ENCODE measurements around the gene TLR7.

The TLR7 gene

DNA sequence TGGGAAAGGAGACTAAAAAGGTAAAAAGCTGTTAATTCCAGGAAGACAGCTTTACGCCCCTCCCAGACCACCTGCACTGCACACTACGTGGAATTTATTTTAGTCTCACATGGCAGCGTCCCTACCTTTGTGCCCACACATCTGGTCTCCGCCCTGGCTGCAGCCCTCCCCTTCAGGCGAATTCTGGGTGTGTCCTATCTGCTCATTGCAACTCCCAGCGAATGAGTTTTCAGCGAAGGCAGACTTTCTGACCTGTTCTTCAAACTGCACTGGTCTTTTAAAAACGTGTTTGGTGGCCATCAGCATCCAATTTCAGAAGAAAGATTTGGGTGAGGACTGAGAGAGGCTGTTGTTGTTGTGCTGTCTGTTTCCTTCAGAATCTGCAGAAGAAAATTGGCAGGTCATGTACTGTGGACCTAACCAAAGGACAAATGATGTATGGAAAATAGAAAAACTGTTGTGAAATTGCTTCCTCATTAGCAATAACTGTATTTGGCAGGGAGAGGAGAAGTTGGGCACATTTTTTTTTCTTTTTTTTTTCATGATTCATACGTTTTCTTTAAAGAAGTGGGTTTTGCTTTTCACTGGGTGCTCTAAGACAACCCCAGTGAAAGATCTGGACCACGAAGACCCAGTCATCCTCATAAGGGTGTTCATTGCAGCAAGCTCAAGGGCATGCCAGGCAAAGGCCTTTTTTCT lies 43.7 kb downstream of the TLR7 start:
- H3K36me3 Mint-ChIP-seq (ENCODE audit: low read depth) = no peaks in the 10 kb centered on the region
- no peaks in the 10 kb centered on the region for H3K4me1 Mint-ChIP-seq
- H3K4me3 Mint-ChIP-seq = no peak overlapping the region
- peaks cover 17% of the 10 kb centered on the region for H3K9me3 Mint-ChIP-seq
- DNase-seq = no peak
- no peak for TF ChIP-seq CTCF (IDR thresholded peaks at IDR 0.05)
- no peak overlapping the region for H3K27ac Mint-ChIP-seq
- H3K27me3 Mint-ChIP-seq (ENCODE audit: low read depth, poor library complexity) = no peaks in the 10 kb centered on the region

- TF ChIP-seq CTCF (IDR thresholded peaks at IDR 0.05) = no peak
- no peak overlapping the region for H3K27ac Mint-ChIP-seq
- H3K9me3 Mint-ChIP-seq = peaks cover 13% of the 10 kb centered on the region
- no peak for DNase-seq
- no peaks in the 10 kb centered on the region for H3K27me3 Mint-ChIP-seq (ENCODE audit: low read depth, poor library complexity)
- H3K36me3 Mint-ChIP-seq (ENCODE audit: low read depth) = no peaks in the 10 kb centered on the region
- H3K4me1 Mint-ChIP-seq = no peaks in the 10 kb centered on the region
- no peak overlapping the region for H3K4me3 Mint-ChIP-seq
Observed at GRCh38 chrX:12911122-12911470, 44.2 kb downstream of the TLR7 start.

- Mint-ChIP-seq H3K4me1 (no peaks in the 10 kb centered on the region), H3K27me3 (ENCODE audit: low read depth, poor library complexity) (no peaks in the 10 kb centered on the region), H3K27ac (no peak overlapping the region)
Observed at GRCh38 chrX:12912791-12913482, 46.1 kb downstream of the TLR7 start.

DNA sequence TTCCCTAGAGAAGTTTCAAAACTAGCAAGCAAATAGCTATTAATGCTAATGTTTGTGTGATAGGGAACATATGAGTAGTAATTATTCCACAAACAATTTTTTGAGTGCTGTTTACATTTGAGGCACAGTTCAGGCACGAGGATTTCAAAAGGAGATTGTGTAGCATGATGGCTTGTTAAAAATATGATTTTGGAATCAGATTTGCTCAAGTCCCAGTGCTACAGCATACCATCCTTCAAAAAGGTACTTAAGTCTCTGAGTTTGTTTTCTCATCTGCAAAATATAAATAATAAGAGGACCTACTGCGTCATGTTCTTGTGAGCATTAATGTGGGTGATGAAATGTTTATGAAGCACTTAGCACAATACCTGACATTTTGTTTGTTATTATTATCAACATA lies 50.9 kb downstream of the TLR7 start:
- no peak for DNase-seq

More at GRCh38 chrX:12912791-12913482, 46.1 kb downstream of the TLR7 start:
- Mint-ChIP-seq H3K9me3 (peaks cover 17% of the 10 kb centered on the region), H3K4me3 (no peak overlapping the region), H3K36me3 (ENCODE audit: low read depth) (no peaks in the 10 kb centered on the region)
- DNase-seq = no peak
- TF ChIP-seq CTCF (IDR thresholded peaks at IDR 0.05) = no peak

GRCh38 chrX:12919051-12919450 lies 52.2 kb downstream of the TLR7 start:
- no peak for DNase-seq
- Mint-ChIP-seq H3K27ac (no peak overlapping the region), H3K4me3 (no peak overlapping the region), H3K9me3 (peaks cover 36% of the 10 kb centered on the region), H3K27me3 (ENCODE audit: low read depth, poor library complexity) (peaks cover 7% of the 10 kb centered on the region), H3K4me1 (no peaks in the 10 kb centered on the region), H3K36me3 (ENCODE audit: low read depth) (no peaks in the 10 kb centered on the region)
- no peak for TF ChIP-seq CTCF (IDR thresholded peaks at IDR 0.05)

More for the DNA sequence above, 50.9 kb downstream of the TLR7 start:
- H3K27ac Mint-ChIP-seq = no peak overlapping the region
- no peak for TF ChIP-seq CTCF (IDR thresholded peaks at IDR 0.05)
- H3K36me3 Mint-ChIP-seq (ENCODE audit: low read depth) = no peaks in the 10 kb centered on the region
- H3K27me3 Mint-ChIP-seq (ENCODE audit: low read depth, poor library complexity) = no peaks in the 10 kb centered on the region
- peaks cover 30% of the 10 kb centered on the region for H3K9me3 Mint-ChIP-seq
- H3K4me1 Mint-ChIP-seq = no peaks in the 10 kb centered on the region
- H3K4me3 Mint-ChIP-seq = no peak overlapping the region

DNA sequence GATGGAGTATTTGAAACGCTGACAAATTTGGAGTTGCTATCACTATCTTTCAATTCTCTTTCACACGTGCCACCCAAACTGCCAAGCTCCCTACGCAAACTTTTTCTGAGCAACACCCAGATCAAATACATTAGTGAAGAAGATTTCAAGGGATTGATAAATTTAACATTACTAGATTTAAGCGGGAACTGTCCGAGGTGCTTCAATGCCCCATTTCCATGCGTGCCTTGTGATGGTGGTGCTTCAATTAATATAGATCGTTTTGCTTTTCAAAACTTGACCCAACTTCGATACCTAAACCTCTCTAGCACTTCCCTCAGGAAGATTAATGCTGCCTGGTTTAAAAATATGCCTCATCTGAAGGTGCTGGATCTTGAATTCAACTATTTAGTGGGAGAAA lies 52.7 kb downstream of the TLR7 start:
- H3K4me1 Mint-ChIP-seq = no peaks in the 10 kb centered on the region
- no peak overlapping the region for H3K4me3 Mint-ChIP-seq
- DNase-seq = no peak
- no peaks in the 10 kb centered on the region for H3K36me3 Mint-ChIP-seq (ENCODE audit: low read depth)
- peaks cover 10% of the 10 kb centered on the region for H3K27me3 Mint-ChIP-seq (ENCODE audit: low read depth, poor library complexity)
- H3K27ac Mint-ChIP-seq = no peak overlapping the region
- H3K9me3 Mint-ChIP-seq = peaks cover 38% of the 10 kb centered on the region
- TF ChIP-seq CTCF (IDR thresholded peaks at IDR 0.05) = no peak

Measured in nephron progenitor cell (in vitro differentiated cells).